Measurements from ENCODE around the gene AGBL2. TPM values are rescaled to one million over a fixed set of nuclear protein-coding genes. Genes with fewer than 3 reads are reported as not detected.
"Not testable (repeated sequence)": the region's sequence is repeated elsewhere in the genome, so short reads cannot be mapped to it uniquely, and the experiment has no call there.

The AGBL2 gene
- 1 to 10 TPM; 2.9 to 5.5 TPM for total RNA-seq

- H3K36me3 Mint-ChIP-seq = peaks cover 15% of the 10 kb centered on the region
- peak within 1 kb of the TSS; percentile 96 for H3K27ac Mint-ChIP-seq
- peak within 1 kb of the TSS; percentile 92 for H3K4me3 Mint-ChIP-seq
- peak; percentile 92 for DNase-seq
- peaks cover 25% of the 10 kb centered on the region for H3K4me1 Mint-ChIP-seq
- H3K9me3 Mint-ChIP-seq = no peaks in the 10 kb centered on the region
- H3K27me3 Mint-ChIP-seq = no peaks in the 10 kb centered on the region
These were observed at the start of gene AGBL2 for GRCh38 chr11:47715082-47715669. AGBL2 (minus strand) TSS chr11:47715369; CDS start chr11:47714650, 719 bp downstream.

- peaks cover 49% of the 10 kb centered on the region for H3K36me3 Mint-ChIP-seq
- not testable (repeated sequence) for H3K4me1 Mint-ChIP-seq, H3K4me3 Mint-ChIP-seq, H3K27me3 Mint-ChIP-seq, DNase-seq, H3K9me3 Mint-ChIP-seq, H3K27ac Mint-ChIP-seq
These were observed 44.1 kb upstream of the AGBL2 start for GRCh38 chr11:47759291-47759690.

GRCh38 chr11:47756208-47756607 lies 41.0 kb upstream of the AGBL2 start:
- DNase-seq = no peak
- Mint-ChIP-seq H3K36me3 (peaks cover 57% of the 10 kb centered on the region), H3K27me3 (no peaks in the 10 kb centered on the region), H3K4me3 (no peak overlapping the region), H3K9me3 (peaks cover 3% of the 10 kb centered on the region), H3K4me1 (peaks cover 6% of the 10 kb centered on the region), H3K27ac (no peak overlapping the region)

GRCh38 chr11:47750725-47751124 lies 35.6 kb upstream of the AGBL2 start:
- DNase-seq = no peak
- peak overlapping the region; percentile 35 for H3K27ac Mint-ChIP-seq
- H3K9me3 Mint-ChIP-seq = no peaks in the 10 kb centered on the region
- H3K27me3 Mint-ChIP-seq = no peaks in the 10 kb centered on the region
- H3K4me1 Mint-ChIP-seq = peaks cover 11% of the 10 kb centered on the region
- H3K36me3 Mint-ChIP-seq = peaks cover 36% of the 10 kb centered on the region
- H3K4me3 Mint-ChIP-seq = no peak overlapping the region

- not testable (repeated sequence) for H3K27me3 Mint-ChIP-seq, H3K27ac Mint-ChIP-seq, DNase-seq, H3K9me3 Mint-ChIP-seq, H3K4me3 Mint-ChIP-seq, H3K4me1 Mint-ChIP-seq
- peaks cover 25% of the 10 kb centered on the region for H3K36me3 Mint-ChIP-seq
These were observed 27.3 kb upstream of the AGBL2 start for GRCh38 chr11:47742494-47742893.

- H3K27me3 Mint-ChIP-seq, H3K9me3 Mint-ChIP-seq, DNase-seq, H3K4me3 Mint-ChIP-seq, H3K27ac Mint-ChIP-seq, H3K4me1 Mint-ChIP-seq: not testable (repeated sequence)
- H3K36me3 Mint-ChIP-seq = peaks cover 21% of the 10 kb centered on the region
These were observed 22.6 kb upstream of the AGBL2 start for GRCh38 chr11:47737817-47738216.

GRCh38 chr11:47732271-47732670 lies 17.1 kb upstream of the AGBL2 start:
- Mint-ChIP-seq H3K27ac (no peak overlapping the region), H3K4me1 (peaks cover 7% of the 10 kb centered on the region), H3K27me3 (no peaks in the 10 kb centered on the region), H3K4me3 (no peak overlapping the region), H3K9me3 (no peaks in the 10 kb centered on the region), H3K36me3 (peaks cover 33% of the 10 kb centered on the region)
- DNase-seq = no peak

GRCh38 chr11:47731475-47731874 lies 16.3 kb upstream of the AGBL2 start:
- DNase-seq = no peak
- Mint-ChIP-seq H3K4me3 (no peak overlapping the region), H3K4me1 (peaks cover 7% of the 10 kb centered on the region), H3K36me3 (peaks cover 29% of the 10 kb centered on the region), H3K9me3 (no peaks in the 10 kb centered on the region), H3K27me3 (no peaks in the 10 kb centered on the region), H3K27ac (peak overlapping the region; percentile 62)

- peaks cover 31% of the 10 kb centered on the region for H3K36me3 Mint-ChIP-seq
- H3K27me3 Mint-ChIP-seq = no peaks in the 10 kb centered on the region
- peaks cover 10% of the 10 kb centered on the region for H3K4me1 Mint-ChIP-seq
- no peak overlapping the region for H3K4me3 Mint-ChIP-seq
- H3K27ac Mint-ChIP-seq = no peak overlapping the region
- no peak for DNase-seq
- H3K9me3 Mint-ChIP-seq = no peaks in the 10 kb centered on the region
These were observed 11.8 kb upstream of the AGBL2 start for GRCh38 chr11:47726878-47727514.

- H3K27me3 Mint-ChIP-seq = no peaks in the 10 kb centered on the region
- H3K4me3 Mint-ChIP-seq = no peak overlapping the region
- H3K4me1 Mint-ChIP-seq = peaks cover 8% of the 10 kb centered on the region
- DNase-seq = no peak
- no peak overlapping the region for H3K27ac Mint-ChIP-seq
- H3K9me3 Mint-ChIP-seq = no peaks in the 10 kb centered on the region
- peaks cover 24% of the 10 kb centered on the region for H3K36me3 Mint-ChIP-seq
These were observed 10.9 kb upstream of the AGBL2 start for GRCh38 chr11:47726118-47726442.

- Mint-ChIP-seq H3K27ac (no peak overlapping the region), H3K36me3 (peaks cover 24% of the 10 kb centered on the region), H3K4me1 (peaks cover 8% of the 10 kb centered on the region), H3K27me3 (no peaks in the 10 kb centered on the region), H3K4me3 (no peak overlapping the region), H3K9me3 (no peaks in the 10 kb centered on the region)
- no peak for DNase-seq
These were observed 10.4 kb upstream of the AGBL2 start for GRCh38 chr11:47725442-47726117.

GRCh38 chr11:47724041-47724729 lies 9.0 kb upstream of the AGBL2 start:
- peaks cover 22% of the 10 kb centered on the region for H3K36me3 Mint-ChIP-seq
- H3K9me3 Mint-ChIP-seq = no peaks in the 10 kb centered on the region
- no peak for DNase-seq
- H3K4me1 Mint-ChIP-seq = peaks cover 8% of the 10 kb centered on the region
- H3K27me3 Mint-ChIP-seq = no peaks in the 10 kb centered on the region
- no peak overlapping the region for H3K27ac Mint-ChIP-seq
- no peak overlapping the region for H3K4me3 Mint-ChIP-seq

- Mint-ChIP-seq H3K4me1 (peaks cover 8% of the 10 kb centered on the region), H3K9me3 (no peaks in the 10 kb centered on the region), H3K27me3 (no peaks in the 10 kb centered on the region), H3K4me3 (no peak overlapping the region), H3K27ac (peak overlapping the region; percentile 39), H3K36me3 (peaks cover 22% of the 10 kb centered on the region)
- DNase-seq = no peak
These were observed 7.9 kb upstream of the AGBL2 start for GRCh38 chr11:47723041-47723440.

- peaks cover 23% of the 10 kb centered on the region for H3K36me3 Mint-ChIP-seq
- H3K27ac Mint-ChIP-seq = no peak overlapping the region
These were observed 5.5 kb upstream of the AGBL2 start for GRCh38 chr11:47720651-47721050.

GRCh38 chr11:47716692-47717091 lies 1.5 kb upstream of the AGBL2 start:
- Mint-ChIP-seq H3K36me3 (peaks cover 15% of the 10 kb centered on the region), H3K4me3 (no peak overlapping the region), H3K4me1 (peaks cover 21% of the 10 kb centered on the region), H3K9me3 (no peaks in the 10 kb centered on the region), H3K27ac (peak overlapping the region; percentile 50), H3K27me3 (no peaks in the 10 kb centered on the region)
- no peak for DNase-seq

More at GRCh38 chr11:47720651-47721050, 5.5 kb upstream of the AGBL2 start:
- H3K4me1 Mint-ChIP-seq = peaks cover 10% of the 10 kb centered on the region
- no peaks in the 10 kb centered on the region for H3K27me3 Mint-ChIP-seq
- H3K9me3 Mint-ChIP-seq = no peaks in the 10 kb centered on the region
- no peak for DNase-seq
- H3K4me3 Mint-ChIP-seq = no peak overlapping the region

Data from activated naive CD8-positive, alpha-beta T cell treated with anti-CD3 and anti-CD28 coated beads for 36 hours (primary cell).